ACC112 (cell line): ENCODE results near the gene MAP4K3.
"Not testable (repeated sequence)": the region's sequence is repeated elsewhere in the genome, so short reads cannot be mapped to it uniquely, and the experiment has no call there.

Experiments
- H2AFZ ChIP-seq: fragments of 200-600 bp; sonication (generic); one replicate; pipeline ENCODE4 v1.6.0; 2017; ENCODE audit warnings: antibody characterized with exemption, low read length; ENCODE audit not compliant: unreplicated experiment
- H3K27ac ChIP-seq: fragments of 200-600 bp; sonication (generic); 2 replicates; pipeline ENCODE4 v1.5.1; 2014; ENCODE audit warnings: low read depth, mild to moderate bottlenecking, antibody characterized with exemption, low read length, moderate library complexity
- H3K27me3 ChIP-seq: fragments of 200-600 bp; sonication (generic); 2 replicates; pipeline ENCODE4 v1.6.1; 2014; ENCODE audit warnings: mild to moderate bottlenecking, antibody characterized with exemption, low read length, moderate library complexity, mixed read lengths; ENCODE audit not compliant: insufficient read depth
- H3K36me3 ChIP-seq: fragments of 200-600 bp; sonication (generic); 2 replicates; pipeline ENCODE4 v1.6.1; 2016; ENCODE audit warnings: mild to moderate bottlenecking, antibody characterized with exemption, low read length, moderate library complexity, mixed read lengths; ENCODE audit not compliant: insufficient read depth
- H3K4me1 ChIP-seq: fragments of 200-600 bp; sonication (generic); one replicate; pipeline ENCODE4 v1.6.1; 2016; ENCODE audit warnings: low read length, mixed read lengths; ENCODE audit not compliant: insufficient read depth, unreplicated experiment, control insufficient read depth
- H3K4me3 ChIP-seq: fragments of 200-600 bp; sonication (generic); 2 replicates; pipeline ENCODE4 v1.5.1; 2014; ENCODE audit warnings: mild to moderate bottlenecking, low read depth, low read length
- H3K79me2 ChIP-seq: fragments of 200-600 bp; sonication (generic); one replicate; pipeline ENCODE4 v1.6.0; 2016; ENCODE audit warnings: low read length; ENCODE audit not compliant: control insufficient read depth, unreplicated experiment, insufficient read depth

MAP4K3 gene

GRCh38 chr2:39266139-39266805 is 170.8 kb downstream of the MAP4K3 start:
- no peaks in the 10 kb centered on the region for H3K79me2 ChIP-seq
- no peak overlapping the region for H3K27ac ChIP-seq
- no peak overlapping the region for H2AFZ ChIP-seq
- H3K4me3 ChIP-seq: no peak overlapping the region
- peaks cover 17% of the 10 kb centered on the region for H3K36me3 ChIP-seq
- H3K4me1 ChIP-seq: peaks cover 10% of the 10 kb centered on the region
- H3K27me3 ChIP-seq: no peaks in the 10 kb centered on the region

- no peaks in the 10 kb centered on the region for H3K79me2 ChIP-seq
- H3K4me3 ChIP-seq: no peak overlapping the region
- no peaks in the 10 kb centered on the region for H3K27me3 ChIP-seq
- no peak overlapping the region for H3K27ac ChIP-seq
- peaks cover 10% of the 10 kb centered on the region for H3K4me1 ChIP-seq
- H2AFZ ChIP-seq: no peak overlapping the region
- peaks cover 18% of the 10 kb centered on the region for H3K36me3 ChIP-seq
Measured at GRCh38 chr2:39265315-39265714, 171.8 kb downstream of the MAP4K3 start.

GRCh38 chr2:39264733-39265132 is 172.4 kb downstream of the MAP4K3 start:
- H3K79me2 ChIP-seq: no peaks in the 10 kb centered on the region
- peaks cover 10% of the 10 kb centered on the region for H3K4me1 ChIP-seq
- no peaks in the 10 kb centered on the region for H3K27me3 ChIP-seq
- H3K4me3 ChIP-seq: no peak overlapping the region
- no peak overlapping the region for H3K27ac ChIP-seq
- H2AFZ ChIP-seq: no peak overlapping the region
- peaks cover 22% of the 10 kb centered on the region for H3K36me3 ChIP-seq

GRCh38 chr2:39260087-39260486 is 177.0 kb downstream of the MAP4K3 start:
- H3K4me3 ChIP-seq: no peak overlapping the region

GRCh38 chr2:39256040-39256439 is 181.0 kb downstream of the MAP4K3 start:
- Histone ChIP-seq H3K4me3 (no peak overlapping the region), H3K36me3 (peaks cover 53% of the 10 kb centered on the region), H3K27ac (no peak overlapping the region), H2AFZ (no peak overlapping the region), H3K79me2 (no peaks in the 10 kb centered on the region), H3K27me3 (no peaks in the 10 kb centered on the region), H3K4me1 (no peaks in the 10 kb centered on the region)

More at GRCh38 chr2:39260087-39260486, 177.0 kb downstream of the MAP4K3 start:
- Histone ChIP-seq H3K27me3 (no peaks in the 10 kb centered on the region), H3K79me2 (no peaks in the 10 kb centered on the region), H2AFZ (no peak overlapping the region), H3K36me3 (peaks cover 39% of the 10 kb centered on the region), H3K27ac (no peak overlapping the region), H3K4me1 (no peaks in the 10 kb centered on the region)

GRCh38 chr2:39252888-39253518 is 184.1 kb downstream of the MAP4K3 start:
- H3K36me3 ChIP-seq: peaks cover 56% of the 10 kb centered on the region
- H3K79me2 ChIP-seq: no peaks in the 10 kb centered on the region
- no peak overlapping the region for H3K4me3 ChIP-seq
- H3K27ac ChIP-seq: no peak overlapping the region
- H2AFZ ChIP-seq: no peak overlapping the region
- no peaks in the 10 kb centered on the region for H3K27me3 ChIP-seq
- H3K4me1 ChIP-seq: no peaks in the 10 kb centered on the region

- H3K27ac ChIP-seq: no peak overlapping the region
- H3K27me3 ChIP-seq: no peaks in the 10 kb centered on the region
- H2AFZ ChIP-seq: no peak overlapping the region
- H3K79me2 ChIP-seq: no peaks in the 10 kb centered on the region
- no peak overlapping the region for H3K4me3 ChIP-seq
- peaks cover 38% of the 10 kb centered on the region for H3K36me3 ChIP-seq
- H3K4me1 ChIP-seq: no peaks in the 10 kb centered on the region
Measured at GRCh38 chr2:39247512-39248043, 189.5 kb downstream of the MAP4K3 start.

GRCh38 chr2:39246382-39246980 is 190.6 kb downstream of the MAP4K3 start:
- no peaks in the 10 kb centered on the region for H3K79me2 ChIP-seq
- H3K4me1 ChIP-seq: no peaks in the 10 kb centered on the region
- peaks cover 28% of the 10 kb centered on the region for H3K36me3 ChIP-seq
- H3K4me3 ChIP-seq: no peak overlapping the region
- H2AFZ ChIP-seq: no peak overlapping the region
- H3K27me3 ChIP-seq: no peaks in the 10 kb centered on the region
- no peak overlapping the region for H3K27ac ChIP-seq

- peaks cover 15% of the 10 kb centered on the region; the same call in 1 of the 2 replicates for H3K36me3 ChIP-seq
- H3K27ac ChIP-seq, H3K4me3 ChIP-seq, H3K4me1 ChIP-seq, H2AFZ ChIP-seq, H3K79me2 ChIP-seq, H3K27me3 ChIP-seq: not testable (repeated sequence)
Measured at GRCh38 chr2:39244963-39245625, 192.0 kb downstream of the MAP4K3 start.

GRCh38 chr2:39244241-39244862 is 192.7 kb downstream of the MAP4K3 start:
- H3K4me3 ChIP-seq, H3K27me3 ChIP-seq, H3K79me2 ChIP-seq, H3K27ac ChIP-seq, H2AFZ ChIP-seq, H3K4me1 ChIP-seq: not testable (repeated sequence)
- peaks cover 12% of the 10 kb centered on the region; the same call in 1 of the 2 replicates for H3K36me3 ChIP-seq
